Nephron progenitor cell (in vitro differentiated cells): Measurements from ENCODE around the gene ATP5MC2.

Source experiments
- DNase-seq: peaks from one replicate; pipeline ENCODE4 v3.0.0; 2021
- H3K27ac Mint-ChIP-seq: 2 replicates; pipeline ENCODE4 v1.8.0; 2021; ENCODE audit warnings: mild to moderate bottlenecking, moderate library complexity, mixed read lengths
- H3K27me3 Mint-ChIP-seq: 2 replicates; pipeline ENCODE4 v1.8.0; 2021; ENCODE audit warnings: mild to moderate bottlenecking, low read depth, mixed read lengths; ENCODE audit not compliant: poor library complexity
- H3K36me3 Mint-ChIP-seq: 2 replicates; pipeline ENCODE4 v1.8.0; 2021; ENCODE audit warnings: low read depth, mixed read lengths
- H3K4me1 Mint-ChIP-seq: 2 replicates; pipeline ENCODE4 v1.8.0; 2021; ENCODE audit warnings: mixed read lengths
- H3K4me3 Mint-ChIP-seq: 2 replicates; pipeline ENCODE4 v1.8.0; 2021; ENCODE audit warnings: mild to moderate bottlenecking, moderate library complexity, mixed read lengths
- H3K9me3 Mint-ChIP-seq: 2 replicates; pipeline ENCODE4 v1.8.0; 2021; ENCODE audit warnings: mild to moderate bottlenecking, moderate library complexity, mixed read lengths
- TF ChIP-seq, protein P1 (sequence below): fragments of 200-600 bp; sonication (generic); IDR thresholded peaks from 2 replicates; pipeline ENCODE4 v1.5.0; 2021; ENCODE audit warnings: antibody characterized with exemption

ATP5MC2 gene

GRCh38 chr12:53667080-53667479, 8.8 kb downstream of the ATP5MC2 start:
- TF ChIP-seq, protein P1, sequence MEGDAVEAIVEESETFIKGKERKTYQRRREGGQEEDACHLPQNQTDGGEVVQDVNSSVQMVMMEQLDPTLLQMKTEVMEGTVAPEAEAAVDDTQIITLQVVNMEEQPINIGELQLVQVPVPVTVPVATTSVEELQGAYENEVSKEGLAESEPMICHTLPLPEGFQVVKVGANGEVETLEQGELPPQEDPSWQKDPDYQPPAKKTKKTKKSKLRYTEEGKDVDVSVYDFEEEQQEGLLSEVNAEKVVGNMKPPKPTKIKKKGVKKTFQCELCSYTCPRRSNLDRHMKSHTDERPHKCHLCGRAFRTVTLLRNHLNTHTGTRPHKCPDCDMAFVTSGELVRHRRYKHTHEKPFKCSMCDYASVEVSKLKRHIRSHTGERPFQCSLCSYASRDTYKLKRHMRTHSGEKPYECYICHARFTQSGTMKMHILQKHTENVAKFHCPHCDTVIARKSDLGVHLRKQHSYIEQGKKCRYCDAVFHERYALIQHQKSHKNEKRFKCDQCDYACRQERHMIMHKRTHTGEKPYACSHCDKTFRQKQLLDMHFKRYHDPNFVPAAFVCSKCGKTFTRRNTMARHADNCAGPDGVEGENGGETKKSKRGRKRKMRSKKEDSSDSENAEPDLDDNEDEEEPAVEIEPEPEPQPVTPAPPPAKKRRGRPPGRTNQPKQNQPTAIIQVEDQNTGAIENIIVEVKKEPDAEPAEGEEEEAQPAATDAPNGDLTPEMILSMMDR, result no peak
- Mint-ChIP-seq H3K27ac (no peak overlapping the region), H3K9me3 (no peaks in the 10 kb centered on the region), H3K4me3 (no peak overlapping the region), H3K27me3 (peaks cover 2% of the 10 kb centered on the region), H3K4me1 (peaks cover 6% of the 10 kb centered on the region), H3K36me3 (peaks cover 79% of the 10 kb centered on the region)
- no peak for DNase-seq

GRCh38 chr12:53664936-53665335, 10.9 kb downstream of the ATP5MC2 start:
- Mint-ChIP-seq H3K36me3 (peaks cover 79% of the 10 kb centered on the region), H3K4me1 (peaks cover 4% of the 10 kb centered on the region), H3K4me3 (no peak overlapping the region), H3K9me3 (no peaks in the 10 kb centered on the region), H3K27ac (peak overlapping the region; percentile 60), H3K27me3 (peaks cover 2% of the 10 kb centered on the region)
- TF ChIP-seq, protein P1, result no peak
- no peak for DNase-seq

- no peak overlapping the region for H3K4me3 Mint-ChIP-seq
- peaks cover 71% of the 10 kb centered on the region for H3K36me3 Mint-ChIP-seq
- peaks cover 2% of the 10 kb centered on the region for H3K27me3 Mint-ChIP-seq
- H3K4me1 Mint-ChIP-seq, result peaks cover 12% of the 10 kb centered on the region
- no peak for DNase-seq
- H3K27ac Mint-ChIP-seq, result peak overlapping the region; percentile 75
- no peaks in the 10 kb centered on the region for H3K9me3 Mint-ChIP-seq
- TF ChIP-seq, protein P1, result no peak
These were observed 11.7 kb downstream of the ATP5MC2 start for GRCh38 chr12:53664191-53664590.

DNA sequence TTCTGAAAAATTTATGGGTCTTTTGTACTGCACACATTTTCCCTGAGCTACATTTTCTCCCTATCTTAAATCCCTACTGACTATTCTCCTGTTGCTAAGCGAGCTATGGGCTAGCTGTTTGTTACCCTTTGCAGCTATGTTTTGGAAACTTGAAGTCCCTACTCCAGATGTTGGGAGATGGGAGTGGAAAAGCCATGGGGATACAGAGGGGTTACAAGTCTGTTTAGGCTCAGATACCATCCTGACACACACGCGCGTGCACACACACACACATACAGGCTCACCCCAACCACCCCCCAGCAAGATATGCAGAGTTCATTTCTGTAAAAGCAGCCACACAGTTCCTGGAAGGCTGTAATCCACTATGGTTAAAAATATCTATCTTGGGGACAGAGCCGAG, 15.8 kb downstream of the ATP5MC2 start:
- Mint-ChIP-seq H3K4me3 (no peak overlapping the region), H3K36me3 (peaks cover 46% of the 10 kb centered on the region), H3K9me3 (no peaks in the 10 kb centered on the region), H3K4me1 (peaks cover 27% of the 10 kb centered on the region), H3K27ac (peak overlapping the region; percentile 93), H3K27me3 (no peaks in the 10 kb centered on the region)
- TF ChIP-seq, protein P1, result no peak
- no peak for DNase-seq

DNA sequence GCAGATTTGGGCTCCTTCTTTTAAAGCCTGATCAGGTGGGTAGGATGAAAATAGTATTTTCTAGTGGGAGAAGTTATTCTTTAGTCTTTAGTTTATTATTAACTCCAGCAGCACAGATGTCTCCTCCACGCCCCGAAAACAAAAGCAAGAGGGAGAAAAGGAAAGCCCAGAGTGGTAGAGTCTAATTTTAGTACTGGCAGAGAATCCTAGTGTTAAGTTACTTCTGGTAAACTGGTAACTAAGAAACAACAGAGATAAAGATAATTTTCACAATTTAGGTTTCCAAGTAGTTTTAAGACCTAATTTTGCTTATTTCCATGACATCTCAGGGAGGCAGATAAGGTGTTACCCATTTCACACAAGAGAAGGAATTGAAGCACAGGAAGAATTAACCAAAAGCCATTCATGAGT, 16.3 kb downstream of the ATP5MC2 start:
- Mint-ChIP-seq H3K36me3 (peaks cover 42% of the 10 kb centered on the region), H3K27me3 (no peaks in the 10 kb centered on the region), H3K9me3 (no peaks in the 10 kb centered on the region), H3K4me3 (no peak overlapping the region), H3K27ac (peak overlapping the region; percentile 99), H3K4me1 (peaks cover 27% of the 10 kb centered on the region)
- TF ChIP-seq, protein P1, result no peak
- DNase-seq, result no peak

DNA sequence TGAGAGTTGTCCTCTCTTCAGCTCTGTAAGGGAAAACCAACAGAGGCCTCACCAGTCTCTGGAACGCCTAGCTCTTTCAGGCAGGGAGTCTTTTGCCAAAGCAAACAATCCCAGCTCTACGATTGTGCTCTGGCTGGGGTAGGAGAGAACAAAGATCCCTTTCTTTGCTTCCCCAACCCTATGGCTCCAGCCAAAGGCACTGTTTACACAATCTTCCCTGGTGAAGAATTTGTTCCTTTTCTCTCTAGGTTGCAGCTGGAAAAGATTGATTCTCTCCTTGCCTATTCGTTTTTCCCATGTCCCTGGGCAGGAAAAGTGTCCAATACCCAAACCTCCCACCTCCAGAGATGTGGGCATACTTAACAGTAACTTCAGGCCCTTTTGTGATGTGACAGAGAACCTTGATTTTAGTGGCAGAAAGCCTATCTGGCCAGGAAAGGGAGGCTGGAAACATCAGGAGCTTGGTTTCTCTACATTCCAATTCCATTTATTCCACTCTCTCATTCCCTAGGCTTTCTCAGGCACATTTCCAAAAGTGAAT, 16.8 kb downstream of the ATP5MC2 start:
- Mint-ChIP-seq H3K9me3 (no peaks in the 10 kb centered on the region), H3K36me3 (peaks cover 37% of the 10 kb centered on the region), H3K27me3 (no peaks in the 10 kb centered on the region), H3K27ac (peak overlapping the region; percentile 99), H3K4me3 (no peak overlapping the region), H3K4me1 (peaks cover 27% of the 10 kb centered on the region)
- TF ChIP-seq, protein P1, result no peak
- DNase-seq, result peak; percentile 9
